Measurements from ENCODE around the gene CSNK2A3. TPM values are rescaled to one million over a fixed set of nuclear protein-coding genes. Genes with fewer than 3 reads are reported as not detected.

The CSNK2A3 gene
- total RNA-seq, 2 experiments from 2014 or later = 0.27 to 0.28 TPM

GRCh38 chr11:11346303-11346702 is 6.7 kb downstream of the CSNK2A3 start:
- CTCF ChIA-PET = no interaction called here
- Mint-ChIP-seq H3K36me3 (ENCODE audit: low read depth) (no peaks in the 10 kb centered on the region), H3K4me3 (no peak overlapping the region), H3K27me3 (peaks cover 28% of the 10 kb centered on the region), H3K9me3 (no peaks in the 10 kb centered on the region), H3K4me1 (ENCODE audit: low read depth) (no peaks in the 10 kb centered on the region), H3K27ac (no peak overlapping the region)
- ATAC-seq (ENCODE audit: poor library complexity) (no peak), DNase-seq (no peak)
- Histone ChIP-seq H3K27me3 (ENCODE audit: control insufficient read depth in 1 of 2, insufficient read depth in 2 of 2, low read length in 2 of 2) (no peaks in the 10 kb centered on the region), H3K27ac (ENCODE audit: low read depth in 1 of 2, low read length in 2 of 2) (no peak overlapping the region), H3K4me1 (ENCODE audit: insufficient read depth, low read length) (no peaks in the 10 kb centered on the region), H3K36me3 (ENCODE audit: insufficient read depth, low read length) (no peaks in the 10 kb centered on the region), H3K4me3 (ENCODE audit: low read length) (no peak overlapping the region), H3K9me3 (ENCODE audit: control insufficient read depth in 1 of 2, insufficient read depth in 1 of 2, low read length in 2 of 2) (no peaks in the 10 kb centered on the region)
- POLR2A ChIA-PET = no interaction called here
- intact Hi-C loops (cut with DNase I, micrococcal nuclease) = no loop called here
- TF ChIP-seq, protein P1, sequence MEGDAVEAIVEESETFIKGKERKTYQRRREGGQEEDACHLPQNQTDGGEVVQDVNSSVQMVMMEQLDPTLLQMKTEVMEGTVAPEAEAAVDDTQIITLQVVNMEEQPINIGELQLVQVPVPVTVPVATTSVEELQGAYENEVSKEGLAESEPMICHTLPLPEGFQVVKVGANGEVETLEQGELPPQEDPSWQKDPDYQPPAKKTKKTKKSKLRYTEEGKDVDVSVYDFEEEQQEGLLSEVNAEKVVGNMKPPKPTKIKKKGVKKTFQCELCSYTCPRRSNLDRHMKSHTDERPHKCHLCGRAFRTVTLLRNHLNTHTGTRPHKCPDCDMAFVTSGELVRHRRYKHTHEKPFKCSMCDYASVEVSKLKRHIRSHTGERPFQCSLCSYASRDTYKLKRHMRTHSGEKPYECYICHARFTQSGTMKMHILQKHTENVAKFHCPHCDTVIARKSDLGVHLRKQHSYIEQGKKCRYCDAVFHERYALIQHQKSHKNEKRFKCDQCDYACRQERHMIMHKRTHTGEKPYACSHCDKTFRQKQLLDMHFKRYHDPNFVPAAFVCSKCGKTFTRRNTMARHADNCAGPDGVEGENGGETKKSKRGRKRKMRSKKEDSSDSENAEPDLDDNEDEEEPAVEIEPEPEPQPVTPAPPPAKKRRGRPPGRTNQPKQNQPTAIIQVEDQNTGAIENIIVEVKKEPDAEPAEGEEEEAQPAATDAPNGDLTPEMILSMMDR (IDR thresholded peaks at IDR 0.05) = no peak

- Histone ChIP-seq H3K4me3 (ENCODE audit: low read length) (no peak overlapping the region), H3K4me1 (ENCODE audit: insufficient read depth, low read length) (no peaks in the 10 kb centered on the region), H3K36me3 (ENCODE audit: insufficient read depth, low read length) (no peaks in the 10 kb centered on the region), H3K27me3 (ENCODE audit: control insufficient read depth in 1 of 2, insufficient read depth in 2 of 2, low read length in 2 of 2) (no peaks in the 10 kb centered on the region), H3K27ac (ENCODE audit: low read depth in 1 of 2, low read length in 2 of 2) (no peak overlapping the region), H3K9me3 (ENCODE audit: control insufficient read depth in 1 of 2, insufficient read depth in 1 of 2, low read length in 2 of 2) (no peaks in the 10 kb centered on the region)
- no peak overlapping the region for H3K4me3 Mint-ChIP-seq
- H3K9me3 Mint-ChIP-seq = no peaks in the 10 kb centered on the region
- no peak for ATAC-seq (ENCODE audit: poor library complexity)
- DNase-seq = no peak
- intact Hi-C loops (cut with DNase I, micrococcal nuclease) = no loop called here
- H3K36me3 Mint-ChIP-seq (ENCODE audit: low read depth) = no peaks in the 10 kb centered on the region
- TF ChIP-seq, protein P1 (IDR thresholded peaks at IDR 0.05) = no peak
- ChIA-PET POLR2A (no interaction called here), CTCF (no interaction called here)
- H3K27me3 Mint-ChIP-seq = peaks cover 28% of the 10 kb centered on the region
- no peaks in the 10 kb centered on the region for H3K4me1 Mint-ChIP-seq (ENCODE audit: low read depth)
- no peak overlapping the region for H3K27ac Mint-ChIP-seq
Measured at GRCh38 chr11:11345099-11345498, 8.0 kb downstream of the CSNK2A3 start.

DNA sequence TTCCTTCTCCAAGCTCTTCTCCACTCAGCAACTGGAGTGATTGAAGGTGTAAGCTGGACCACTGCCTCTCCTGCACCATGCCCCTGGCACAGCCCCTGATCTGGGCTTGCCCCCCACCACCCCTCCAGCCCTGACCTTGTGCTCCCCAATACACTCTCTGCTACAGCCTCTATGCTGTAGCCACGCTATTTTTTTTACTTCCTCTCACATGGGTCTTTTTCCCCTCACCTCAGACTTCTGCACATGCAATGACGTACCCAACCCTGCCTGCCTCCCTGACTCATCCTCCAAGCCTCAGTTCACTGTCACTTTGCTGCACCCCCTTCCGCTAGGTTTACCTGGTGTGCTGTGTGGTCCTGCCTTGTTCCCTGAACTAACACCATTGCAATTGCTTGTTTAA is 9.0 kb downstream of the CSNK2A3 start:
- Mint-ChIP-seq H3K4me1 (ENCODE audit: low read depth) (no peaks in the 10 kb centered on the region), H3K9me3 (no peaks in the 10 kb centered on the region), H3K27ac (no peak overlapping the region), H3K36me3 (ENCODE audit: low read depth) (no peaks in the 10 kb centered on the region), H3K4me3 (no peak overlapping the region), H3K27me3 (peaks cover 28% of the 10 kb centered on the region)
- H3K4me1 ChIP-seq (ENCODE audit: insufficient read depth, low read length) = no peaks in the 10 kb centered on the region
- DNase-seq = no peak
- H3K27ac ChIP-seq (ENCODE audit: low read depth in 1 of 2, low read length in 2 of 2) = no peak overlapping the region
- intact Hi-C loops (cut with DNase I, micrococcal nuclease) = no loop called here
- no peak overlapping the region for H3K4me3 ChIP-seq (ENCODE audit: low read length)
- POLR2A ChIA-PET = no interaction called here
- TF ChIP-seq, protein P1 (IDR thresholded peaks at IDR 0.05) = no peak
- CTCF ChIA-PET = no interaction called here
- no peaks in the 10 kb centered on the region for H3K36me3 ChIP-seq (ENCODE audit: insufficient read depth, low read length)
- H3K27me3 ChIP-seq (ENCODE audit: control insufficient read depth in 1 of 2, insufficient read depth in 2 of 2, low read length in 2 of 2) = peaks cover 0 to 2% of the 10 kb centered on the region in 2 experiments
- ATAC-seq (ENCODE audit: poor library complexity) = no peak
- H3K9me3 ChIP-seq (ENCODE audit: control insufficient read depth in 1 of 2, insufficient read depth in 1 of 2, low read length in 2 of 2) = no peaks in the 10 kb centered on the region

Data from CD4-positive, alpha-beta T cell (primary cell).